A172 (cell line): ENCODE measurements around the gene NSD1. TPM values are rescaled to one million over a fixed set of nuclear protein-coding genes. Genes with fewer than 3 reads are reported as not detected.
"Not testable (repeated sequence)": the region's sequence is repeated elsewhere in the genome, so short reads cannot be mapped to it uniquely, and the experiment has no call there.

ENCODE experiments used
- DNase-seq: peaks from one replicate; pipeline ENCODE4 v3.0.0-alpha.2; 2015; ENCODE audit warnings: low spot score
- total RNA-seq: library from RNA; depleted of rRNA; stranded (reverse); fragments of >200 nt; shearing (Covaris generic); gene quantifications from 2 replicates; pipeline ENCODE4 v1.2.3, GENCODE V29; 2014

The NSD1 gene
- total RNA-seq, 1 experiment from 2014 or later = 48.6 TPM

DNA sequence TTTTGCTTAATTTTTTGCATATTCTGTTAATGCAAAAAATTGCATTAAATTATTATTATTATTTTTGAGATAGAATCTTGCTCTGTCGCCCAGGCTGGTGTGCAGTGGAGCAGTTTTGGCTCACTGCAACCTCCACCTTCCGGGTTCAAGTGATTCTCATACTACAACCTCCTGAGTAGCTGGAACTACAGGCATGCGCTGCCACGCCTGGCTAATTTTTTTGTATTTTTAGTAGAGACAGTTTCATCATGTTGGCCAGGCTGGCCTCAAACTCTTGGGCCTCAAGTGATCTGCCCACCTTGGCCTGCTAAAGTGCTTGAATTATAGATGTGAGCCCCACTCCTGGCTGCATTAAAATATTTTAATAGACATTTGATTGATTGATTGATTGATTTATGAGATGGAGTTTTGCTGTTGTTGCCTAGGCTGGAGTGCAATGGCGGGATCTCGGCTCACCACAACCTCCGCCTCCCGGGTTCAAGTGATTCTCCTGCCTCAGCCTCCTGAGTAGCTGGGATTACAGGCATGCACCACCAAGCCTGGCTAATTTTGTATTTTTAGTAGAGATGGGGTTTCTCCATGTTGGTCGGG is 44.4 kb downstream of the NSD1 start:
- not testable (repeated sequence) for DNase-seq

DNA sequence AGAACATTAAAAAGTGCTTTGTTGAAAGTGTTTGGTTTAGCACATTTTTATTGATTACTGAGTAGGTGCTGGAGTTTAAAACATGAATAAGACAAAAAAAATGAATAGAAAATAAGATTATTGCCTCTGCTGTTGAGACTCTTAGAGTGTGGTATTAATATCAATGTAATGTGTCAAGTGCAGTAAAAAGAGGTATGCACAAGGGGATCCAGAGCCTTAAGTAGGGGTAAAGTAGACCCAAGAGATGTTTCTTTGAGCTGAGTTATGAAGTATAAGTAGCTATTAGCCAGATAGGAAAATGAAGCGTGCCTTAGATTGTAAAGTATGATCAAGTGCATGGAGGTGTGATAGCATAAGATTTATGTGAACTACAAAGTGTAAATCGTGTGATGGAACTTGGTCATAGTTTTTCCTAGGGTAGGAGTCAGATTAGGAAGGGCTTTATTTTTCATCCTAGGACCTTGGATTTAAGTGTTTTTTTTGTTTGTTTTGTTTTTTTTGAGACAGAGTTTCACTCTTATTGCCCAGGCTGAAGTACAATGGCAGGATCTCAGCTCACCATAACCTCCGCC is 45.2 kb downstream of the NSD1 start:
- DNase-seq = no peak

DNA sequence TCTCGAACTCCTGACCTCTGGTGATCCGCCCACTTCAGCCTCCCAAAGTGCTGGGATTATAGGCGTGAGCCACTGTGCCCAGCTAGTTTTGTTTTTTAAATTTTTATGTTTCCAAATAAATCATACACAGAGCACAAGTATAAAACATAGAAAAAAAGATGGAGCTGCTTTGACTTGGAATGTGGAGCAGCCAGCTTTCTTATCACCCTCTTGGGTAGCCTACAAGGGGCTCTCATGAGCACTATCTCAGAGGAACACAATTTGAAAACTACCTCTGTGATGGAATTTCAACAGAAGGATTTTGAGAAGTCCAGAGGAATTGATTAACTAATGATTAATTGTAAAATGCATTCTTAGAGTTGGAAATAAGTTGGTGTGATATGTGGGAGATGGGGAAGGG is 45.9 kb downstream of the NSD1 start:
- DNase-seq = no peak

DNA sequence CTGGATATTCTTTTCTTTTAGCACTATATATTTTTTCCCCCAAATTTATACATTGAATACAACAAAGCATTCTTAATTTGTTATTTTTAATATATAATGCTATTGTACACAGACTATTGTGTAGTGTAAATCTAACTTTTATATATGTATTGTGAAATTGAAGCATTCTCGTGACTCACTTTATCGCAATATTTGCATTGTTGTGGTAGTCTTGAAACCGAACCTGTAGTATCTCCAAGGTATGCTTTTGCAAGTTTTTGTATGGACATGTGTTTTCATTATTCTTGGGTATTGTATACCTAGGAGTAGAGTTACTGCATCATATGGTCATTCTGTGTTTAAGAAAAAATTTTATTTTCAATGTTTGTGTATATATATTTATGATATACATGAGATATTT is 49.6 kb downstream of the NSD1 start:
- DNase-seq = no peak

DNA sequence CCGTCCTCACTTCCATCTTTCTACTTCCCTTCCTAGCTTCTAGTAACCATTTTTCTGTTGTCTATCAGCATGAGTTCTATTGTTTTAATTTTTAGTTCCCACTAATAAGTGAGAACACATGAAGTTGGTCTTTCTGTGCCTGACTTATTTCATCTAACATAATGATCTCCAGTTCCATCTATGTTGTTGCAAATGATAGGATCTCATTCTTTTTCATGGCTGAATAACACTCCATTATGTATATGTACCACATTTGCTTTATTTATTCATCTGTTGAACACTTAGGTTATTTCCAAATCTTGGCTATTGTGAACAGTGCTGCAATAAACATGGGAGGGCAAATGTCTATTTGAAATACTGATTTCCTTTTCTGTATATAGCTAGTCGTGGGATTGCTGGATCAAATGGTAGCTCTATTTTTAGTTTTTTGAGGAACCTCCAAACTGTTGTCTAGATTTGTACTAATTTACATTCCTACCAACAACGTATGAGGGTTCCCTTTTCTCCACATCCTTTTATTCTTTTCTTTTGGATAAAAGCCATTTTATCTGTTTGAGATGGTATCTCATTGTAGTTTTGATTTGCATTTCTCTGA is 50.3 kb downstream of the NSD1 start:
- DNase-seq = no peak

DNA sequence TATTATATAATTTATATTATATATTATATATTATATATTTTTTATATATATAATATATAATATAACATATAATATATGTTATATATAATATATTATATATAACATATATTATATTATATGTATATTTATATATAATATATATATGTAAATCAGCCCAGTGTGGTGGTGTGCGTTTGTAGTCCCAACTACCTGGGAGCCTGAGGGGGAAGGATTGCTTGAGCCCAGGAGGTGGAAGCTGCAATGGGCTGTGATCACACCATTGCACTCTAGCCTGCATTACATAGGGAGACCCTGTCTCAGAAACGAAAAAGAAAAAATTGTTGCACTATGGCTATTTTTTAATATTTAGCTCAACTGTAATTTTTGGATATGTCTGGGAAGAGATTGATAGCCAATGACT is 52.4 kb downstream of the NSD1 start:
- DNase-seq = no peak

DNA sequence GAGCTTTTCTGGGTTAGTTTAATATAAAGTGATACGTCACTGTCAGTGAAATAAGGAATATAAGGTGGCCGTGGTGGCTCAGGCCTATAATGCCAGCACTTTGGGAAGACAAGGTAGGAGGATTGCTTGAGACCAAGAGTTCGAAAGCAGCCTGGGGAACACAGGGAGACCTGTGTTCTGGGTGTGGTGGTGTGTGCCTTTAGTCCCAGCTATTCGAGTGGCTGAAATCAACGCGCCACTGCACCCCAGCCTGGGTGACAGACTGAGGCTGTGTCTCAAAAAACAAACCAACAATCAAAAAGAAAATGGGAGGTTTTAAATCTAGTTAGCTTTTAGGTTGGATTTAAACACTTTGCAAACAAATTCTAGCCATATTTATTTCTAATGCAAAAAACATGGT is 53.1 kb downstream of the NSD1 start:
- no peak for DNase-seq

DNA sequence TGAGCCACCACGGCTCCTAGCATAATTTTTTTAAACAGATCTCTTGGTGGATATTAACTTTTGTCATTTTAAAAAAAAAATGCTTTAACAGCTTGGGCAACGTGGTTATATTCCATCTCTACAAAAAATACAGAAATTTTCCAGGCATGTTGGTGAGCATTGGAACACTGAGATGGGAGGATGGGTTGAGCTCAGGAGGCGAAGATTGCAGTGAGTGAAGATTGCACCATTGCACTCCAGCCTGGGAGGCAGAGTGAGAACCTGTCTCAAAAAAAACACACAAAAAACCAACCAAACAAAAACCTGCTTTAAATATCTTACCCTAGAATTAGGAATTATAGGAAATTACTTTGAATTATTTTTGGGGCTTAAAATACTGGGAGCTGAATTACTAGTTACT is 55.2 kb downstream of the NSD1 start:
- no peak for DNase-seq

DNA sequence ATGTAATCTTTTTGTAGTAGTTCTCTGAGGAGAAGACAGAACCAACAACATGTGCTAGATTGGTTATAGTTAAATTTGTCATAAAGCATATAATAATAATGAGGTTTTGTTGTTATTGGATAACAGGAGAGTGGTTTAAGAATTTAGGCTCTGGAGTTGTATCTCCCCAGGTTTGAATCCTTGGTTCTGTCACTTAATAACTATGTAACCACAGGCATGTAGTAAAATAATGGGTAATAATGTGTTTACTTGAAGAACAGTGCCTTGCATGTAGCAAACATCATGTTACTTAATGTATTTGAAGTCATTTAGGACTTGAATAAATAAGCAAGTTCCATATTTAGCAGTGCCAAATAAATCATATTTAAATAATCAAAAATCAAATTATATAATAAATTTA is 55.8 kb downstream of the NSD1 start:
- no peak for DNase-seq

DNA sequence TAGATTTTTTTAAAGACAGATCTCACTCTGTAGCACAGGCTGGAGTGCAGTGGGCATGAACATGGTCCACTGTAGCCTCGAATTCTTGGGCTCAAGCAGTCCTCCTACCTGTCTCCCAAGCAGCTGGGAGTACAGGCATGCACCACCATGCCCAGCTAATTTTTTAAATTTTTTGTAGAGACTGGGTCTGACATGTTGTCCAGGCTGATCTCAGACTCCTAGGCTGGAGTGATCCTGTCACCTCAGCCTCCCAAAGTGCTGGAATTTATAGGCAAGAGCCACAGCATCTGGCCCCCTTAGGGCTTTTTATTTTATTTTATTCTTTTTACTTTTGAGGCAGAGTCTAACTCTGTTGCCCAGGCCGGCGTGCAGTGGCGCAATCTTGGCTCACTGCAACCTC is 56.4 kb downstream of the NSD1 start:
- no peak for DNase-seq

DNA sequence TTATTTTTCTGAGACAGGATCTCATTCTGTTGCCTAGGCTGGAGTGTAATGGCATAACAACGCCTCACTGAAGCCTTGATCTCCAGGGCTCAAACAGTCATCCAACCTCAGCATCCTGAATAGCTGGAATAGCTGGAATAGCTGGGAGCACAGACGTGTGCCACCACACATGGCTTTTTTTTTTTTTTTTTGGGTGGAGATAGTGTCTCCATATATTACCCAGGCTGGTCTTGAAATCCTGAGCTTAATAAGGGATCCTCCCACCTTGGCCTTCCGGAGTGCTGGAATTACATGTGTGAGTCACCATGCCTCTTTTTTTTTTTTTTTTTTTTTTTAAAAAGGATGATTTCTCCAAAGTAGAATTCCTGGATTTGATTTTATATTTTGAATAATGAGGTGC is 60.7 kb downstream of the NSD1 start:
- peak; percentile 98 for DNase-seq

DNA sequence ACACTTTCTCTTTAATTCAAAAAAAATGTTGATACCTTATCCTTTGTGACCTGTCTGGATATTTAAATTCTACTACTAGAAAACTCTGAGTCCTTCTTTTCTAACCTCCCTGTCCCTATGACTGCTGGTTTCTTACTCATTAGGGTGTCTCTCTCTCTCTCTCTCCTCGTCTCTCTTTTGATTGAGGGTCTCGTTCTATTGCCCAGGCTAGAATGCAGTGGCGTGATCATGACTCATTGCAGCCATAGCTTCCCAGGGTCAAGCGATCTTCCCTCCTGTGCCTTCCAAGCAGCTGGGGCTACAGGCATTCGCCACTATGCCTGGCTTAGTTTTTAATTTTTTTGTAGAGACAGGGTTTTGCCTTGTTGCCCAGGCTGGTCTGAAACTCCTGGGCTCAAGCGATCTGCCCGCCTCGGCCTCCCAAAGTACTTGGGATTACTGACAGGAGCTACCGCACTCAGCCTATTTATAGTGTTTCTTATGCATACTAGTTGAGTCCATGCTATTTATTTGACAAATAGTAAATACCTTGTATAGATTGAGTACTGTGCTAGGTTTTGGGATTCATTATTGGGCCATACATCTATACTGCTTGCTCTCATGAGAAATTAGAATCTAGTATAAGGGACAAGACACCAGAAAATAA is 61.9 kb downstream of the NSD1 start:
- peak; percentile 86 for DNase-seq

DNA sequence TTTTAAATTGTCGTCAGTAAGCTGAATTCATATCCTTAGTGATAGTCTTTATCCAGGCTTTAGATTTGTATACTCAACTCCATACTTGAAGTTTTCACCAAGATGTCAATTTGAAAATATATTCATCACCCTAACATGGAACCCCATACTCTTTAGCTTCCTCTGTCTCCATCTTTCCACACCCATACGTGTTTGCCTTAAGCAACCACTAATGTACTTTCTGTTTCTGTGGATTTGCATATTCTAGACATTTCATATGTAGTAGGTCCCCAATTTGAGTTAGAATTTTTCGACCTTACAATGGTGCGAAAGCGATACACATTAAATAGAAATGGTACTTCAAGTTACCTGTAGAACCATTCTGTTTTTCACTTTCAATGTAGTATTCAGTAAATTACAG is 65.2 kb downstream of the NSD1 start:
- no peak for DNase-seq

DNA sequence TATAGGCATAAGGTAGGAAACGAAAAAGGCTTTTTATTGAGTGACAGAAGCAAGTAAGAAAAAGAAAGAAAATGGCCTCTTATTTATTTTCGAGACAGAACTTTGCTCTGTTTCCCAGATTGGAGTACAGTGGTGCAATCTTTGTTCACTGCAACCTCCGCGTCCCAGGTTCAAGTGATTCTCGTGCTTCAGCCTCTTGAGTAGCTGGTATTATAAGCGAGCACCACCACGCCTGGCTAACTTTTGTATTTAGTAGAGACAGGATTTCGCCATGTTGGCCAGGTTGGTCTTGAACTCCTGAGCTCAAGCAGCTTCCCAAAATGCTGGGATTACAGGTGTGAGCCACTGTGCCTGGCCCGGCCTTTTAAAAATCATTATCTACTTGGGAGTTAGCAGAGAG is 70.7 kb downstream of the NSD1 start:
- DNase-seq = no peak

DNA sequence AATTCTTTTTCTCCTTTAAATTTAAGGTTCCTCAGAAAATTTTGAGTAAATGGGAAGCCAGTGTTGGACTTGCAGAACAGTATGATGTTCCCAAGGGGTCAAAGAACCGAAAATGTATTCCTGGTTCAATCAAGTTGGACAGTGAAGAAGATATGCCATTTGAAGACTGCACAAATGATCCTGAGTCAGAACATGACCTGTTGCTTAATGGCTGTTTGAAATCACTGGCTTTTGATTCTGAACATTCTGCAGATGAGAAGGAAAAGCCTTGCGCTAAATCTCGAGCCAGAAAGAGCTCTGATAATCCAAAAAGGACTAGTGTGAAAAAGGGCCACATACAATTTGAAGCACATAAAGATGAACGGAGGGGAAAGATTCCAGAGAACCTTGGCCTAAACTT is 76.0 kb downstream of the NSD1 start:
- no peak for DNase-seq

DNA sequence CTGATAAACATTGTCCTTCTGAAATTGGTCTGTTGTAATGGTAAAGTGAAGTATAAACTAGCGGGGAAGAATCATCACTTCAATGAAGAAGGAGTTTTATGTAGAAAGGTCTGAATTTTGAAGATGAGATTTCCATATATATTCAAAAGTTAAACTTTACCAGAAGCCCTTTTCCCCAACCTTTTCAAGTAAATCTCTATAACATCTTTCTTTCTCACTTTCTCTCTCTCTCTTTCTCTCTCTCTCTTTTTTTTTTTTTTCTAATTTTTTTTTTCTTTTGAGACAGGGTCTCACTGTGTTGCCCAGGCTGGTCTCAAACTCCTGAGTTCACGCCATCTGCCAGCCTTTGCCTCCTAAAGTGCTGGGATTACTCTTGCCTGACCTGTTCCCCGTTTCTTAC is 78.7 kb downstream of the NSD1 start:
- no peak for DNase-seq

DNA sequence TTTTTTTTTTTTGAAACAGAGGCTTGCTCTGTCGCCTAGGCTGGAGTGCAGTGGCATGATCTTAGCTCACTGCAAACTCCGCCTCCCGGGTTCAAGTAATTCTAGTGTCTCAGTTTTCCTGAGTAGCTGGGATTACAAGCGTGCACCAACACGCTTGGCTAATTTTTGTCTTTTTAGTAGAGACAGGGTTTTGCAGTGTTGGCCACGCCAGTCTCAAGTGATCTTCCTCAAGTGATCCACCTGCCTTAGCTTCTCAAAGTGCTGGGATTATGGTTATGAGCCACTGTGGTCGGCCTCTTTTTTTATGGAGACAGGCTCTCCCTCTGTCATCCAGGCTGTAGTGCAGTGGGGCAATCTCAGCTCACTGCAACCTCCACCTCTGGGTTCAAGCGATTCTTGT is 87.0 kb downstream of the NSD1 start:
- no peak for DNase-seq

DNA sequence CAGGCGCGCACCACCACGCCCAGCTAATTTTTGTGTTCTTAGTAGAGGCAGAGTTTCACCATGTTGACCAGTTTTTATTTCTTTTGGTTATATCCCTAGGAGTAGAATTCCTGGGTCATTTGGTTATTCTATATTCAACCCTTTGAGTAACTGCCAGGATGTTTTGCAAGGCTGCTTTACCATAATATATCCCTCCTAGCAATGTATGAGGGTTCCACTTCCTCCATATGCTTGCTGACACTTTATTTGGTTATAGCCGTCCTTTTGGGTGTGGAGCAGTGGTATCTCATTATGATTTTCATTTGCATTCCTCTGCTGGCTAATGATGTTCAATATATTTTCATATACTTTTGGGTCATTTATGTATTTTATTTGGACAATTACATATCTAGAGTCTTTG is 88.7 kb downstream of the NSD1 start:
- no peak for DNase-seq

DNA sequence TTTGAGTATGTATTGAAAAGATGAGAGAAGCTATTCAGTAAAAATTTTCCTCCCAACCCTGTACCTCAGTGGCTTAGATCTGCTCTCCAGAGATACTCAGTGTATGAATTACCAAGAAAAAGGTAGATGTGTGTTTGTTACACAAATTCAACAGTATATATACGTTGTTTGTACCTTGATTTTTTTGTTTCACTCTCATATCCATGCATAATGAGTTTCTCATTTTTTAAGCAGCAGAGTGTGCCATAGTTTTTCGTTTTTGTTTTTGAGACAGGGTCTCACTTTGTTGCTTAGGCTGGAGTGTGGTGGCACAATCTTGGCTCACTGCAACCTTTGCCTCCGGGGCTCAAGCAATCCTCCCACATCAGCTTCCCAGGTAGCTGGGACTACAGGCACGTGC is 92.2 kb downstream of the NSD1 start:
- no peak for DNase-seq

DNA sequence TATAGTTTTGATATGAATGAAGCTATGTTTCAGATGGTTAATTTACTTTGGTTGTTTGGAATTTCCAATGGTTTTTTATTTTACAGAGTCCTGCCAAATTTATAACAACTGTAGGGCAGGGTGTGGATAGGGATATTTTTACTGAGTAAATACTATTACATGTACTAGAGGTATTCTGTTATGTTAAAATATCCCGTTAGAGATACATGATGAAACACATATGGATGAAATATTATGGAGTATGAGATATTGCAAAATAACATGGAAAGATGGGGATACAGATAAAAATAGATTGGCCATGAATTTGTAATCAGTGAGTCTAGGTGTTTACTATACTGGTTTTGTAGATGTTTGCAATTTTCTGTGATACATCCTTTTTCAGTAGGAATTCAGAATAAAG is 93.3 kb downstream of the NSD1 start:
- DNase-seq = no peak

DNA sequence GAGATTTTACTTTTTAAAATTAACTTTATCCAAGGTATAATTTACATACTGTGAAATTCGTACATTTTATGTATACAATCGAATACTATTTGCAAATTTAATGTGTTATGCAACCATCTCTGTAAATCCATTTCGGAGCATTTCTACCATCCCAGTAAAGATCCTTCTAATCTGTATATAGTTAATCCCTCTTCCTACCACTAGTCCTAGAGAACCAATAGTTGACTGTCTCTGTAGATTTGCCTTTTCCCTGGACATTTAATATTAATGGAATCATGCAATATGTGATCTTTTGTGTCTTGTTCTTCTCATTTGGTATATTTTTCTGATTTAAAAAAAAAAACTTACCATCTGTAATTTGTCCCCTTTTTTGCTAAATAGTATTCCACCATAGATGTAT is 95.2 kb downstream of the NSD1 start:
- no peak for DNase-seq

DNA sequence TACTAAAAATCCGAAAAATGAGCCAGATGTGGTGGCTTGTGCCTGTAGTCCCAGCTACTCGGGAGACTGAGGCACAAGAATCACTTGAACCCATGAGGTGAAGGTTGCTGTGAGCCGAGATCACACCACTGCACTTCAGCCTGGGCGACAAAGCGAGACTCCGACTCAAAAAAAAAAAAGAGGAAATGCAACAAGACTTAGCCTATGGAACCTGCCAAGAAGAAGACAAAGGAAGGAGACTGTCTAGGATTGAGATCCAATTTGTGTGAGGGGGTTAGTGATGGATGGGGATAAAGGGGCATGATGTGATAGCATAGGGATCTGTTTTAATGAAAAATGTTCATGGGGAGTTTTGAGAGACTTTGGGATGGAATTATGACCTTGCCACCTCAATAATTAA is 97.1 kb downstream of the NSD1 start:
- no peak for DNase-seq

DNA sequence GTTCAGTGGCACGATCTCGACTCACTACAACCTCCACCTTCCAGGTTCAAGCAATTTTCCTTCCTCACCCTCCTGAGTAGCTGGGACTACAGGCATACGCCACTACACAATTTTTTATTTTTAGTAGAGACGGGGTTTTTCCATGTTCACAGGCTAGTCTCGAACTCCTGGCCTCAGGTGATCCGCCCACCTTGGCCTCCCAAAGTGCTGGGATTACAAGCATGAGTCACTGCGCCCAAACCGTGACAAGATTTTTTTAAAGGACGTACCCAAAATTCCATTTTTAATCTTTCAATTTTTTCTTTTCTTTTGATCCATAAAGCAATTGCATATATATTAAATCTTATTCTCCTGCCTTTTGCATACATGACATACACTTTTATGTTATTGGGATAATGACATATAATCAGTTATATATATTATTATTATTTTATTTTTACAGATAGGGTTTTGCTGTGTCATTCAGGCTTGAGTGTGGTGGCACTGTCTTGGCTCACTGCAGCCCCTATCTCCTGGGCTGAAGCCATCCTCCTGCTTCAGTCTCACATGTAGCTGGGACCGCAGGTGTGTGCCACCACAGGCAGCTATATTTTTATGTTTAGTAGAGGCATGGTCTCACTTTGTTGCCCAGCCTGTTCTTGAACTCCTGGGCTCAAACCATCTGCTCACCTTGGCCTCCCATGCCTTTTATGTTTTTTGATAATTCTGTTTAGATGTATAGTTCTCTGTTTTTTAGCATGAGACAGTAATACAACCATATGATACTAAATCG is 98.1 kb downstream of the NSD1 start:
- no peak for DNase-seq
